Lower leg skin (tissue), 4 donors: ENCODE measurements around the gene LYRM7. TPM values are rescaled to one million over a fixed set of nuclear protein-coding genes. Genes with fewer than 3 reads are reported as not detected.

Source experiments
- DNase-seq, 2 donors: peaks; one replicate each; pipeline ENCODE4 v3.0.0-alpha.2; 2019; ENCODE audit warnings: low spot score in 2 of 2
- H3K4me3 ChIP-seq: fragments of 200-600 bp; sonication (generic); 2 replicates; pipeline ENCODE4 v1.5.1; 2017; ENCODE audit warnings: mild to moderate bottlenecking, low read depth; ENCODE audit not compliant: poor library complexity, severe bottlenecking
- CTCF ChIP-seq, 3 donors: fragments of 450-650 bp; IDR thresholded peaks; one replicate each; pipeline ENCODE4 v1.5.1; 2016; ENCODE audit warnings: antibody characterized with exemption in 3 of 3, mild to moderate bottlenecking in 3 of 3, moderate library complexity in 2 of 3
- POLR2A ChIP-seq, 2 donors: fragments of 450-650 bp; IDR thresholded peaks; one replicate each; pipeline ENCODE4 v1.6.1; 2016 to 2017; ENCODE audit warnings: antibody characterized with exemption in 2 of 2, mild to moderate bottlenecking in 1 of 2, moderate library complexity in 1 of 2
- WGBS, 2 donors: methylation state at CpG; one replicate each; pipeline ENCODE4 v1.1.5; 2018; 5-methylcytosine and 5-hydroxymethylcytosine counted together
- intact Hi-C: fragments of 100-400 bp; cut with DNase I; formaldehyde crosslinking; loops from one replicate; pipeline ENCODE4 v1.15.0; 2023; ENCODE audit warnings: low total_unique reads
- total RNA-seq, 4 donors: library from RNA; depleted of rRNA; stranded (reverse); fragments of >200 nt; gene quantifications; one replicate each; pipeline ENCODE4 v1.1.0, GENCODE V29; 2016

LYRM7 gene
- total RNA-seq, 4 donors from 2014 or later, result 4.1 to 15.7 (median 5.8) TPM

GRCh38 chr5:131160134-131160533 lies 10.6 kb upstream of the LYRM7 start:
- TF ChIP-seq CTCF (IDR thresholded peaks at IDR 0.05) (no peak), POLR2A (IDR thresholded peaks at IDR 0.05) (no peak)
- H3K4me3 ChIP-seq, result no peak overlapping the region
- intact Hi-C loops, result loop anchor here (10.0 kb wide), 1 partner anchor 255 kb away; no protein-coding TSS in a partner anchor
- 49 to 58% methylated on average over 2 of the region's 2 CpGs for WGBS, 2 donors
- DNase-seq, result no peak

GRCh38 chr5:131163276-131164119 lies 7.2 kb upstream of the LYRM7 start:
- no peak for DNase-seq
- intact Hi-C loops, result loop anchor here (10.0 kb wide), 1 partner anchor 251 kb away; no protein-coding TSS in a partner anchor
- no peak overlapping the region for H3K4me3 ChIP-seq
- TF ChIP-seq POLR2A (IDR thresholded peaks at IDR 0.05) (no peak), CTCF (IDR thresholded peaks at IDR 0.05) (no peak)
- 18 to 21% methylated on average over 9 of the region's 9 CpGs for WGBS, 2 donors

GRCh38 chr5:131164191-131165118 lies 6.3 kb upstream of the LYRM7 start:
- 0 to 1% methylated on average over 31 to 39 of the region's 73 CpGs for whole genome bisulfite sequencing, 2 donors
- TF ChIP-seq CTCF (IDR thresholded peaks at IDR 0.05) (no peak), POLR2A (IDR thresholded peaks at IDR 0.05) (no peak)
- H3K4me3 ChIP-seq, result peak overlapping the region; percentile 82
- intact Hi-C loops, result loop anchor here (10.0 kb wide), 1 partner anchor 250 kb away; no protein-coding TSS in a partner anchor
- DNase-seq, result peak; percentile 56 to 92

GRCh38 chr5:131165119-131165727 lies 5.5 kb upstream of the LYRM7 start, which contains the start of gene HINT1:
Gene HINT1, minus strand, starts transcription at chr5:131165256. Its CDS starts 51 bp downstream, at chr5:131165205.
- 0 to 1% methylated on average over 31 of the region's 33 CpGs for WGBS, 2 donors
- DNase-seq, result peak; percentile 86 to 98
- peak within 1 kb of the TSS; percentile 82 for H3K4me3 ChIP-seq
- intact Hi-C loops, result loop anchor here (10.0 kb wide), 1 partner anchor 250 kb away; no protein-coding TSS in a partner anchor
- no peak for TF ChIP-seq CTCF (IDR thresholded peaks at IDR 0.05)
- TF ChIP-seq POLR2A (IDR thresholded peaks at IDR 0.05), result peak in 1 of 2 donors; percentile 57

- TF ChIP-seq POLR2A (IDR thresholded peaks at IDR 0.05) (no peak), CTCF (IDR thresholded peaks at IDR 0.05) (no peak)
- H3K4me3 ChIP-seq, result no peak overlapping the region
- WGBS, 2 donors, result 92% methylated on average over 5 of the region's 5 CpGs
- no peak for DNase-seq
- intact Hi-C loops, result loop anchor here (10.0 kb wide), 1 partner anchor 247 kb away; no protein-coding TSS in a partner anchor
These were observed 3.1 kb upstream of the LYRM7 start for GRCh38 chr5:131167615-131168014.
